Activated CD4-positive, alpha-beta T cell treated with anti-CD3 and anti-CD28 coated beads for 36 hours (primary cell): ENCODE results near the gene COLQ. TPM values are rescaled to one million over a fixed set of nuclear protein-coding genes. Genes with fewer than 3 reads are reported as not detected.

Source experiments
- ATAC-seq: fragments of 200-7000 bp; cut with Tn5 transposase; one replicate; pipeline ENCODE4 v1.10.0; 2021; ENCODE audit warnings: mild to moderate bottlenecking, moderate library complexity
- CTCF ChIA-PET: fragments of 350-600 bp; sonication (Branson Sonifier 250); formaldehyde crosslinking; loops from one replicate; lab custom pipeline; 2021; ENCODE audit warnings: antibody characterized with exemption; lab: Charles Lee
- POLR2A ChIA-PET: fragments of 350-600 bp; sonication (Branson Sonifier 250); formaldehyde crosslinking; loops from one replicate; lab custom pipeline; 2021; ENCODE audit warnings: antibody characterized with exemption, inconsistent platforms; lab: Charles Lee
- DNase-seq: peaks from one replicate; pipeline ENCODE4 v3.0.0-alpha.2; 2020
- H3K27ac Mint-ChIP-seq: one replicate; pipeline ENCODE4 v1.8.0; 2021; ENCODE audit warnings: mixed read lengths
- H3K27me3 Mint-ChIP-seq: one replicate; pipeline ENCODE4 v1.8.0; 2021; ENCODE audit warnings: mixed read lengths
- H3K36me3 Mint-ChIP-seq: one replicate; pipeline ENCODE4 v1.8.0; 2021; ENCODE audit warnings: low read depth, mixed read lengths
- H3K4me1 Mint-ChIP-seq: one replicate; pipeline ENCODE4 v1.8.0; 2021; ENCODE audit warnings: mixed read lengths
- H3K4me3 Mint-ChIP-seq: one replicate; pipeline ENCODE4 v1.8.0; 2021; ENCODE audit warnings: mild to moderate bottlenecking, moderate library complexity, mixed read lengths
- H3K9me3 Mint-ChIP-seq: one replicate; pipeline ENCODE4 v1.8.0; 2021; ENCODE audit warnings: low read depth, mixed read lengths
- intact Hi-C, 2 experiments: fragments of 100-400 bp; cut with DNase I in 1 of 2; cut with micrococcal nuclease in 1 of 2; formaldehyde crosslinking; loops; one replicate each; pipeline versions ENCODE4 v1.14.2 to v1.15.1; 2022 to 2024; cut with DNase I, micrococcal nuclease
- total RNA-seq, 2 experiments: library from RNA; stranded (reverse); gene quantifications; one replicate each; pipeline ENCODE4 v1.2.3, GENCODE V29; 2021

The COLQ gene
- total RNA-seq, 2 experiments from 2014 or later = 1.1 to 1.3 TPM

DNA sequence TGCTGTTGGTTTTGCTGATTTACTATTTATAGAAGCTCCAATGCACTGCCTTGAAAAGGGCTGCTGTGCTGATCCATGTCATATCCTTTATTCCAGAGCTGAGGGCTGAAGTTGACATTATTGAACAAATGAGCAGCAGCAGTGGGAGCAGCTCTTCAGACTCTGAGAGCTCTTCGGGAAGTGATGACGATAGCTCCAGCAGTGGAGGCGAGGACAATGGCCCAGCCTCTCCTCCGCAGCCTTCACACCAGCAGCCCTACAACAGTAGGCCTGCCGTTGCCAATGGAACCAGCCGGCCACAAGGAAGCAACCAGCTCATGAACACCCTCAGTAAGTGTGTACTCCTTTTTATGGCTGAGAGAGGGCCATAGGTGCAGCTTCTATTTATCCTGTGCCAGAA lies 85.3 kb downstream of the COLQ start:
- DNase-seq = no peak
- H3K4me1 Mint-ChIP-seq = peaks cover 2% of the 10 kb centered on the region
- ATAC-seq = no peak
- ChIA-PET POLR2A (interaction anchor here (0.6 kb wide), 1 partner anchor 24 kb away, joined by 4 read pairs; no protein-coding TSS in a partner anchor), CTCF (interaction anchor here (0.7 kb wide), 1 partner anchor 31 kb away, joined by 3 read pairs; no protein-coding TSS in a partner anchor)
- H3K4me3 Mint-ChIP-seq = no peak overlapping the region
- H3K9me3 Mint-ChIP-seq = no peaks in the 10 kb centered on the region
- no peaks in the 10 kb centered on the region for H3K27me3 Mint-ChIP-seq
- peaks cover 65% of the 10 kb centered on the region for H3K36me3 Mint-ChIP-seq
- no peak overlapping the region for H3K27ac Mint-ChIP-seq
- intact Hi-C loops = no loop called here

DNA sequence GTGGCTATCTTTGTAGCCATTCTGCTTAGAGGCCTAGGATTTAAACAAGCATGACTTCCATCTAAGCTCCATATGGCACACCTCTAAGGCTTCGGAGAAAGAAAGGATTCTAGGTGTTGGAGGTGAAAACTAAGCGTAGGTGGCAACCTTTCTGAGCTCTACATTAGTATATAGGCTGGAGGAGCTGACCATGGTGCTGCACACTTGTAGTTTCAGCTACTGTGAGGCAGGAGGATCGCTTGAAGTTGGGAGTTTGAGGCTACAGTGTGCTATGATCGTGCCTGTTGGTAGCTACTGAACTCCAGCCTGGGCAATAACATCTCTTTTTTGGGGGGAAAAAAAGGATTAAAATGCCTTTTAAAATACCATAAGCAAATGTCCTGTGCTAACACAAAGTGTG lies 86.8 kb downstream of the COLQ start:
- H3K27me3 Mint-ChIP-seq = no peaks in the 10 kb centered on the region
- no peak overlapping the region for H3K4me3 Mint-ChIP-seq
- no peaks in the 10 kb centered on the region for H3K9me3 Mint-ChIP-seq
- intact Hi-C loops = no loop called here
- POLR2A ChIA-PET = no interaction called here
- peaks cover 59% of the 10 kb centered on the region for H3K36me3 Mint-ChIP-seq
- no peak overlapping the region for H3K27ac Mint-ChIP-seq
- peaks cover 9% of the 10 kb centered on the region for H3K4me1 Mint-ChIP-seq
- CTCF ChIA-PET = interaction anchor here (0.9 to 1.7 kb wide), 2 partner anchors 122 to 128 kb away, joined by 3 to 7 read pairs; no protein-coding TSS in a partner anchor
- no peak for ATAC-seq
- no peak for DNase-seq

DNA sequence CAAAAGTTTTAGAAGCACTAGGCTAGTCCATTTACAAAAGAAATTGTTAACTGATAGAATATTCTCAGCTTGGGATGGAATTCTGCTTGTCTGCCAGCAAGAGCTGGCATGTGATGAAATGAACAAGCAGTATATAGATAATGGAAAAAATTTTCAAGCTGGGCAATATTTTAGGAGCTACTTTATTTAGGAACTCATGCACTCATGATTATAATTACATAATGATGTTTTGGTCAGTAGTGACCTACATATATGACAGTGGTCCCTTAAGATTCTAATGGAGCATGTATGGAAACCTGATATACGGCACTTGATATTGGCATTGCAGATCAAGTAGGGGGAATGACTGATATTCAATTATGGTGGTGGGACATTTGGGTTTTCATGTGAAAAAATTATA lies 88.0 kb downstream of the COLQ start:
- POLR2A ChIA-PET = no interaction called here
- H3K4me3 Mint-ChIP-seq = no peak overlapping the region
- no peaks in the 10 kb centered on the region for H3K27me3 Mint-ChIP-seq
- DNase-seq = no peak
- H3K9me3 Mint-ChIP-seq = no peaks in the 10 kb centered on the region
- peaks cover 50% of the 10 kb centered on the region for H3K36me3 Mint-ChIP-seq
- no peak for ATAC-seq
- no peak overlapping the region for H3K27ac Mint-ChIP-seq
- H3K4me1 Mint-ChIP-seq = peaks cover 20% of the 10 kb centered on the region
- CTCF ChIA-PET = interaction anchor here (1.0 to 1.7 kb wide), 2 partner anchors 94 to 123 kb away, joined by 3 to 7 read pairs; no protein-coding TSS in a partner anchor
- intact Hi-C loops = no loop called here

DNA sequence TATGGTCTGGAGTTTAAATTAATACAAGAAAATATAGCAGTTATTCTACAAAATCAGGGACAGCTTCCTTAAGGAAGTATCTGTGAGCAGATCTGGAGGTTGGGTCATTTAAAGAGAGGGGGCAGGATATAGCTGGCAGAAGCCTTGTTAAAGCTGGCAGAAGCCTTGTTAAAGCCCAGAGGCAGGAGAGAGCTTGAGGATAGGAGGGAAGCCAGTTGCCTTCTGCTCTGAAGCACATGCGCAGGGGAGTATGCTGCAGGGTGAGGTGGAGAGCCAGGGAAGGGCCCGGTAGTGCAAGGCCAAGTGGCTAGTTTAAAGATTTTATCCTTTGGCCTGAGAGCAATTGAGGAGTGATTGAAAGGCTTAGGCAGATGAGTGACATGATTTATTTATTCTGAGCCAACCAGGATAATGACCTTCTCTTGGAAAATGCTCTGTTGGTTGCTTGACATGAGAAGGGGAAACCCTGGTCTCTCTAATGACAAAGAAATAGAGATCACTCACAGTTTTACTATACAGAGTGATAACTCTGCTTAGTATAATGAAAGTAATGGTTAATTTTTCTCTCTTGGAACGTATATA lies 90.2 kb downstream of the COLQ start:
- ChIA-PET CTCF (interaction anchor here (1.5 to 2.4 kb wide), 4 partner anchors 26 to 228 kb away, joined by 5 to 9 read pairs (median 7); no protein-coding TSS in a partner anchor), POLR2A (no interaction called here)
- peaks cover 47% of the 10 kb centered on the region for H3K36me3 Mint-ChIP-seq

DNA sequence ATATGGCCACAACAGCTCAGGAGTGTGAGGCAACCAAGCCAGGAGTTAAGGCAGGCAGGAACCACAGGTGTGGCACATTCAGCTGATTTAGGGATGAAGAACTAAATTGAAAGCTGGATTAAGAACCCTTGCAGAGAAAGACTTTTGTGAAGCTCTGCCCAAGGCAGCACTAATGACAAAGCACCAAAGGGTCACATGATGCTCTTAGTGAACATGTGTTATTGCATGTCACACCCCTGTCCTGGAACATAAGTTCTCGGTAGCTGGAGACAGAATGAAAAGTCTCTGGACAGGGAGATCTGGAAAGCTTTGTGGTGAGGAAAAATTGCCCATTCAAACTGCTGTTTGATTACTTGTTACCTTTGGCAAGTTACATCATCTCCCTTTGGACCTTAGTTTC lies 90.9 kb downstream of the COLQ start:
- POLR2A ChIA-PET = interaction anchor here (0.5 kb wide), 1 partner anchor 69 kb away, joined by 4 read pairs; no protein-coding TSS in a partner anchor
- intact Hi-C loops = no loop called here
- ATAC-seq (no peak), DNase-seq (no peak)
- no peaks in the 10 kb centered on the region for H3K9me3 Mint-ChIP-seq
- no peak overlapping the region for H3K27ac Mint-ChIP-seq
- peaks cover 35% of the 10 kb centered on the region for H3K4me1 Mint-ChIP-seq
- H3K4me3 Mint-ChIP-seq = no peak overlapping the region
- no peaks in the 10 kb centered on the region for H3K27me3 Mint-ChIP-seq
- H3K36me3 Mint-ChIP-seq = peaks cover 48% of the 10 kb centered on the region
- CTCF ChIA-PET = interaction anchor here (0.6 to 2.4 kb wide), 7 partner anchors 18 to 929 kb away, joined by 3 to 9 read pairs (median 5); no protein-coding TSS in a partner anchor

More for the DNA sequence above, 90.2 kb downstream of the COLQ start:
- no peak for ATAC-seq
- intact Hi-C loops = no loop called here
- peaks cover 28% of the 10 kb centered on the region for H3K4me1 Mint-ChIP-seq
- no peak for DNase-seq
- H3K4me3 Mint-ChIP-seq = no peak overlapping the region
- H3K27me3 Mint-ChIP-seq = no peaks in the 10 kb centered on the region
- H3K9me3 Mint-ChIP-seq = no peaks in the 10 kb centered on the region
- H3K27ac Mint-ChIP-seq = peak overlapping the region; percentile 37

DNA sequence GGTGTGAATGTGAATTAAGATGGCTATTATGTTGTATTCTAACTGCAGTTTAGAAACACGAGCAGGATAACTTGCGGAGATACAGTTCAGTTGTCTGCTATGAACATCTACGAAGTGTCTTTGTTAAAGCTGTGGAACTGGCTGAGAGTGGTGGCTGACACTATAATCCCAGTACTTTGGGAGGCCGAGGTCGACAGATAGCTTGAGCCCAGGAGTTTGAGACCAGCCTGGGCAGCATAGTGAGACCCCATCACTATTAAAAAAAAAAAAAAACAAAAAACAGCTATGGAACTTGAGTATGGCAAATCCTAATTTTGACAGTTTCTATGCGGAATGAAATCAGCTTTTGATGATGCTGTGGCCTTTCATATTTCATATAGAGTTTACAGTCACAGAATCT lies 92.4 kb downstream of the COLQ start:
- ATAC-seq (no peak), DNase-seq (no peak)
- H3K9me3 Mint-ChIP-seq = no peaks in the 10 kb centered on the region
- H3K36me3 Mint-ChIP-seq = peaks cover 40% of the 10 kb centered on the region
- peaks cover 41% of the 10 kb centered on the region for H3K4me1 Mint-ChIP-seq
- H3K4me3 Mint-ChIP-seq = peak overlapping the region; percentile 90
- intact Hi-C loops = loop anchor here (5.0 kb wide), 3 partner anchors 108 to 368 kb away; partner anchors contain the start of gene ANKRD28 (in 1 of the 2)
- H3K27ac Mint-ChIP-seq = peak overlapping the region; percentile 97
- no peaks in the 10 kb centered on the region for H3K27me3 Mint-ChIP-seq
- CTCF ChIA-PET = interaction anchor here (0.6 to 1.4 kb wide), 5 partner anchors 67 to 520 kb away, joined by 3 to 4 read pairs (median 3); no protein-coding TSS in a partner anchor
- POLR2A ChIA-PET = interaction anchor here (0.6 to 1.0 kb wide), 2 partner anchors 15 to 35 kb away, joined by 3 to 5 read pairs; no protein-coding TSS in a partner anchor

DNA sequence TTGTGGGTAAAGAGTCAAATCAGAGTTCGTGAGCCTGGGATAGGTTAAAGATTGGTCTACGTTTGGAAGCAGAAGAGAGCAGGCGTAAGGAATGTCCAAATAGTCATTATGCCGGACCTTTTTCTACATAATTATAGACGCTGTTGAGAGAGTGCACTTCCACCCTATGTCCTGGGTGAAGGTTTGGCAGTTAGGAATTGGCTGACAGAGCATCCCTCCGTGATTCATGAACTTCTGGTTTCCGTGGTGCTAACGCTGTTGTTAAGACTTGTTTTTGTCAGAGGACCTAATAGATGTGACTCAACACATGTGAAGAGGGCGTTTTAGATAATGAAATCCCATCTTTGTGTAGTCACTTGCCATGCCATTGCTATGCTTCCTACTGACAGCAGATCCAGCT lies 93.0 kb downstream of the COLQ start:
- DNase-seq (peak; percentile 50), ATAC-seq (peak; percentile 67)
- H3K4me1 Mint-ChIP-seq = peaks cover 41% of the 10 kb centered on the region
- H3K27ac Mint-ChIP-seq = peak overlapping the region; percentile 97
- H3K27me3 Mint-ChIP-seq = no peaks in the 10 kb centered on the region
- H3K9me3 Mint-ChIP-seq = no peaks in the 10 kb centered on the region
- intact Hi-C loops = loop anchor here (1.0 to 5.0 kb wide), 4 partner anchors 109 to 369 kb away; partner anchors contain the start of genes ANKRD28 (in 1 of the 2), BTD (in 1 of the 2) and HACL1 (in 1 of the 2)
- peaks cover 35% of the 10 kb centered on the region for H3K36me3 Mint-ChIP-seq
- ChIA-PET CTCF (interaction anchor here (0.6 to 1.0 kb wide), 3 partner anchors 67 to 519 kb away, joined by 3 read pairs; no protein-coding TSS in a partner anchor), POLR2A (interaction anchor here (0.6 to 1.0 kb wide), 2 partner anchors 15 to 433 kb away, joined by 4 to 5 read pairs; no protein-coding TSS in a partner anchor)
- H3K4me3 Mint-ChIP-seq = peak overlapping the region; percentile 90

DNA sequence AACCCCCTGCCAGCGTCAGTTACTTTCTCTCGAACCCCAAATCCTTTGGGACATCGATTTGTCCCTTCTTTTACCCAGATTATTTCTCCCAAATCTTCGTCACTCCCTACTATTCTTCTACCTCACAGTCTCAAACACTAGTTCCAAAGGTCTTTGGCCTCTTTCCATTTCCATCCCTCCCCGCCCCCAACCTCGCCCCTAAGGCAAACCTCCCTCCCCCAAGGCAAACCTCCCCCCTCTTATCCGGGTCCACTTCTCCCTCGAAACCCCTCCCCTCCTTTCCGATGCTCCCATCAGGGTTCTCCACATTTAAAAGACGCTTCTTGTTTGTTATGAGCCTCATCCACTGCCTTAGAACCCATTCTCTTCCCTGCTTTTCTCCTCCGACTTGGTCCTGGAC lies 93.5 kb downstream of the COLQ start:
- H3K9me3 Mint-ChIP-seq = no peaks in the 10 kb centered on the region
- H3K27ac Mint-ChIP-seq = peak overlapping the region; percentile 97
- no peak for DNase-seq
- no peaks in the 10 kb centered on the region for H3K27me3 Mint-ChIP-seq
- ATAC-seq = no peak
- peak overlapping the region; percentile 90 for H3K4me3 Mint-ChIP-seq
- ChIA-PET CTCF (no interaction called here), POLR2A (no interaction called here)
- H3K36me3 Mint-ChIP-seq = peaks cover 33% of the 10 kb centered on the region
- peaks cover 41% of the 10 kb centered on the region for H3K4me1 Mint-ChIP-seq
- intact Hi-C loops = loop anchor here (1.0 to 5.0 kb wide), 13 partner anchors 50 to 777 kb away; partner anchors contain the start of genes BTD (in 2 of the 2), CAPN7 (in 2 of the 2), HACL1 (in 2 of the 2) and ANKRD28 (in 1 of the 2)

DNA sequence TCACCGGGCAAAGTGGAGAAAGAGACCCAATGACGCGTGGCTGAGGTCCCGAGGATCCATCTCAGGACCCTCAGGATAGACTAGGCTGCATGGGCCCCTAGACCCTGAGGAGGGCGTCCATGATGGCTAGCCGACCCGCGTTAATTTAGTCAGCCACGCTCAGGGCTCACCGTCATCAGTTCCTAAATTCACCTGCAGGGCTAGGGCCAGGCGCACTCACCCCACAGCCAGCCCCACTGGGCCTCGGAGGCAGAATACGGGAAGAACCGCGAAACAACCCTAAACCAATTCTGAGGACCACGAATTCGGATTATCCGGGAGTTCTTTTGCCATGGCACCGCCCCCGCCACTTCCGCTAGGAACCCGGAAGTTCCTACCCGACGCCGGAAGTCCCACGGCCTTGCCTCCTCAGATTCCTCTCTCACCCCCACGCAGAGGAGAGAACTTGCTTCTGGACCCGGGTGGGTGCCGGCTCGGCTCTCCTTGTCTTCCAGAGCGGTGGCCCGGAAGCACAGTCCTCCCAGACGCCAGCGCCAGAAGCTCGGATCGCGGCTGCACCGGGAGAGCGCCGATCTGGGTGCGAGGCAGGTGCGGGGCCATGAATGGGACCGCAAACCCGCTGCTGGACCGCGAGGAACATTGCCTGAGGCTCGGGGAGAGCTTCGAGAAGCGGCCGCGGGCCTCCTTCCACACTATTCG lies 94.2 kb downstream of the COLQ start, which contains the start of the genes EAF1 and METTL6:
Gene EAF1 (plus strand): TSS at position 417 of the 699 bp plus-strand sequence. CDS start 182 bp downstream, at position 599.
Gene METTL6 (minus strand): TSS at position 363 of the 699 bp plus-strand sequence. CDS start 1,033 bp downstream, outside the sequence.
- Mint-ChIP-seq H3K9me3 (no peaks in the 10 kb centered on the region), H3K4me1 (peaks cover 45% of the 10 kb centered on the region), H3K36me3 (peaks cover 35% of the 10 kb centered on the region)

DNA sequence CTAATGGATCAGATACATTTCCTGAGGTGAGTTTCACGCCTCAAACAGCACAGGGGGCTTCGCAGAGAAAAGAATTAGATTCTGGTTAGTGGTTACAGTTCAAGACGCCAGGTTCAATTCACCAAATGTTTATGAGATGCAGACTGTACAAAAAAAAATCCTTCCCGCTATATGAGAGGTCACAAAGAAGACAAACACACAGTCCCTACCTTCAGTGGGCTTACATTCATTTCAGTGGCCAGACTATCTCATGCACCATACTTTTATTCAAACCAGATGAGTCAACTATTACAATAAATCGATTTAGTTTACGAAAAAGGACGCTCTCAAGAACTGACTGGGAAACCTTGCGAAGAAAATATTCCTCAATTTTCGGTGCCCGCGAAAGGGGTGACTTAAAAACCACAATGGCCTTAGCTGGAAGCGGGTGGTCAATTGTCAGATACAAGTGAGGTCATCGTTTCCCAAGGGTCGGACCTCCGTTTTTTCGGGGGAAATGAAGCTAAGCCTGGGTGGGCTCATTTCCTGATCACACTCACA lies 94.9 kb downstream of the COLQ start:
- Mint-ChIP-seq H3K4me1 (peaks cover 45% of the 10 kb centered on the region), H3K4me3 (peak overlapping the region; percentile 90), H3K27ac (peak overlapping the region; percentile 97), H3K36me3 (peaks cover 32% of the 10 kb centered on the region), H3K9me3 (no peaks in the 10 kb centered on the region), H3K27me3 (no peaks in the 10 kb centered on the region)
- intact Hi-C loops = loop anchor here (1.0 to 5.0 kb wide), 12 partner anchors 48 to 775 kb away; partner anchors contain the start of genes CAPN7 (in 2 of the 2), ANKRD28 (in 1 of the 2), BTD (in 1 of the 2) and CCDC174 (in 1 of the 2)
- ATAC-seq (no peak), DNase-seq (no peak)
- POLR2A ChIA-PET = no interaction called here
- CTCF ChIA-PET = interaction anchor here (0.6 to 1.1 kb wide), 3 partner anchors 28 to 134 kb away, joined by 3 to 4 read pairs (median 3); no protein-coding TSS in a partner anchor

More for the DNA sequence above, 94.2 kb downstream of the COLQ start, which contains the start of the genes EAF1 and METTL6:
- no peaks in the 10 kb centered on the region for H3K27me3 Mint-ChIP-seq
- POLR2A ChIA-PET = no interaction called here
- peak within 1 kb of the TSS; percentile 90 for H3K4me3 Mint-ChIP-seq
- CTCF ChIA-PET = interaction anchor here (0.6 to 0.7 kb wide), 2 partner anchors 95 to 133 kb away, joined by 3 read pairs; no protein-coding TSS in a partner anchor
- H3K27ac Mint-ChIP-seq = peak within 1 kb of the TSS; percentile 97
- intact Hi-C loops = loop anchor here (1.0 to 5.0 kb wide), 12 partner anchors 49 to 776 kb away; partner anchors contain the start of genes CAPN7 (in 2 of the 2), ANKRD28 (in 1 of the 2), BTD (in 1 of the 2) and CCDC174 (in 1 of the 2)
- DNase-seq = peak; percentile 92
- peak; percentile 83 for ATAC-seq
